Esophagus muscularis mucosa (tissue), 4 donors: ENCODE measurements around the gene ASB12. TPM values are rescaled to one million over a fixed set of nuclear protein-coding genes. Genes with fewer than 3 reads are reported as not detected.

Experiments
- DNase-seq: peaks from one replicate; pipeline ENCODE4 v3.0.0-alpha.2; 2017; ENCODE audit errors: extremely low spot score
- H3K27ac ChIP-seq, 4 donors: fragments of 200-600 bp; sonication (generic); replicated peaks in 1 of 4; 1 replicate in 3 of 4; 2 replicates in 1 of 4; pipeline ENCODE4 v1.5.1; 2016 to 2019; ENCODE audit warnings: mild to moderate bottlenecking in 1 of 4
- H3K27me3 ChIP-seq, 4 donors: fragments of 200-600 bp; sonication (generic); one replicate each; pipeline versions ENCODE4 v1.5.1 to v1.6.0; 2016 to 2019
- H3K36me3 ChIP-seq, 4 donors: fragments of 200-600 bp; sonication (generic); one replicate each; pipeline ENCODE4 v1.5.1; 2016 to 2019
- H3K4me1 ChIP-seq, 4 donors: fragments of 200-600 bp; sonication (generic); one replicate each; pipeline ENCODE4 v1.5.1; 2016 to 2019
- H3K4me3 ChIP-seq, 4 donors: fragments of 200-600 bp; sonication (generic); 1 replicate in 2 of 4; 2 replicates in 2 of 4; pipeline ENCODE4 v1.5.1; 2016 to 2019; ENCODE audit warnings: mild to moderate bottlenecking in 4 of 4, moderate library complexity in 1 of 4
- H3K9me3 ChIP-seq, 4 donors: fragments of 200-600 bp; sonication (generic); 1 replicate in 3 of 4; 2 replicates in 1 of 4; pipeline ENCODE4 v1.5.1; 2016 to 2019
- EP300 ChIP-seq: sonication (generic); formaldehyde crosslinking; IDR thresholded peaks from one replicate; pipeline ENCODE4 v1.6.1; 2017; ENCODE audit warnings: antibody characterized with exemption
- POLR2A ChIP-seq: fragments of 450-650 bp; IDR thresholded peaks from one replicate; pipeline ENCODE4 v1.6.1; 2017; ENCODE audit warnings: antibody characterized with exemption, moderate library complexity, mild to moderate bottlenecking, low read depth
- POLR2AphosphoS5 ChIP-seq, 2 donors: sonication (generic); formaldehyde crosslinking; IDR thresholded peaks; one replicate each; pipeline ENCODE4 v1.6.1; 2017; ENCODE audit warnings: antibody characterized with exemption in 2 of 2
- intact Hi-C: fragments of 100-400 bp; cut with DNase I; formaldehyde crosslinking; loops from one replicate; pipeline ENCODE4 v1.15.1; 2023
- small RNA-seq, 3 donors: library from RNA; depleted of rRNA; stranded (forward); fragments of <200 nt; gene quantifications; one replicate each; pipeline ENCODE3, GENCODE V24; 2016
- total RNA-seq, 4 donors: library from RNA; depleted of rRNA; stranded (reverse); fragments of >200 nt; gene quantifications; one replicate each; pipeline versions ENCODE4 v1.1.0 to v1.2.1, GENCODE V29; 2016
- TF ChIP-seq, protein P1 (sequence below), 3 experiments: fragments of 200-600 bp in 2 of 3; fragments of 450-650 bp in 1 of 3; sonication (generic) in 2 of 3; IDR thresholded peaks; one replicate each; pipeline ENCODE4 v1.5.1; 2017 to 2019; ENCODE audit warnings: antibody characterized with exemption in 3 of 3, mild to moderate bottlenecking in 2 of 3, moderate library complexity in 1 of 3

Gene ASB12
- total RNA-seq, 4 donors from 2014 or later = not detected

DNA sequence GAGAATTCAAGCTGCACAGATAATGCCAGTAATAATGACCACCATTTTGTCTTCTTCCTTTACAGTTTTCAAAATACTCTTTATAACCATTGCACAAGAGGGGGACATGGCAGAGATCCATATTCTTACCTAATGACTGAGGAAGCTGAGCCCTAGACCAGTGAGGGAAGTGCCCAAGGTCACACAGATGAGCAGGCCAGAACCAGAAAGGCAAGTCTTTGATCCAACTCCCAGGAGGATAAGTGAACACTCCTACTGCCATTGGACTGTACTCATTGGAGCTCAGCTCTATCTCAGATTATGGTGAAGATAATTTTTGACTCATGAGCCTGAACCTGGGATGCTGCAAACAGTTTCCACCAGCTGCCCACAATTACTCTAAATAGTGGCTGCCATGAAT, 53.5 kb downstream of the ASB12 start:
- H3K27ac ChIP-seq = no peak overlapping the region
- no peaks in the 10 kb centered on the region for H3K9me3 ChIP-seq
- TF ChIP-seq EP300 = no peak
- TF ChIP-seq, protein P1, sequence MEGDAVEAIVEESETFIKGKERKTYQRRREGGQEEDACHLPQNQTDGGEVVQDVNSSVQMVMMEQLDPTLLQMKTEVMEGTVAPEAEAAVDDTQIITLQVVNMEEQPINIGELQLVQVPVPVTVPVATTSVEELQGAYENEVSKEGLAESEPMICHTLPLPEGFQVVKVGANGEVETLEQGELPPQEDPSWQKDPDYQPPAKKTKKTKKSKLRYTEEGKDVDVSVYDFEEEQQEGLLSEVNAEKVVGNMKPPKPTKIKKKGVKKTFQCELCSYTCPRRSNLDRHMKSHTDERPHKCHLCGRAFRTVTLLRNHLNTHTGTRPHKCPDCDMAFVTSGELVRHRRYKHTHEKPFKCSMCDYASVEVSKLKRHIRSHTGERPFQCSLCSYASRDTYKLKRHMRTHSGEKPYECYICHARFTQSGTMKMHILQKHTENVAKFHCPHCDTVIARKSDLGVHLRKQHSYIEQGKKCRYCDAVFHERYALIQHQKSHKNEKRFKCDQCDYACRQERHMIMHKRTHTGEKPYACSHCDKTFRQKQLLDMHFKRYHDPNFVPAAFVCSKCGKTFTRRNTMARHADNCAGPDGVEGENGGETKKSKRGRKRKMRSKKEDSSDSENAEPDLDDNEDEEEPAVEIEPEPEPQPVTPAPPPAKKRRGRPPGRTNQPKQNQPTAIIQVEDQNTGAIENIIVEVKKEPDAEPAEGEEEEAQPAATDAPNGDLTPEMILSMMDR (IDR thresholded peaks at IDR 0.05) = no peak
- TF ChIP-seq POLR2AphosphoS5 (IDR thresholded peaks at IDR 0.05) = no peak
- TF ChIP-seq POLR2A = no peak
- no peaks in the 10 kb centered on the region for H3K27me3 ChIP-seq
- DNase-seq = no peak
- no peaks in the 10 kb centered on the region for H3K4me1 ChIP-seq
- no peaks in the 10 kb centered on the region for H3K36me3 ChIP-seq
- no peak overlapping the region for H3K4me3 ChIP-seq
- intact Hi-C loops = no loop called here

Small RNA genes within 50 kb of the gene (small RNA-seq; reads per million reads assigned to genes)
- gene RN7SL799P = 0 reads per million in 3 donors

Other genes with a start within 250 kb of the ASB12 start
- gene AMER1, start 24.9 kb downstream of the ASB12 start, total RNA-seq = 1 to 10 TPM; 4.5 to 9.6 (median 7.3) TPM
- 1 to 10 TPM; 1.2 to 2.9 (median 2.2) TPM for gene MTMR8, start 164.8 kb upstream of the ASB12 start, total RNA-seq